Measurements from ENCODE around the gene DNASE1L1. TPM values are rescaled to one million over a fixed set of nuclear protein-coding genes. Genes with fewer than 3 reads are reported as not detected.
A peak's percentile ranks its signal among the peaks of the same experiment; 100 is the strongest.
"Not testable (repeated sequence)": the region's sequence is repeated elsewhere in the genome, so short reads cannot be mapped to it uniquely, and the experiment has no call there.

DNASE1L1 gene
- total RNA-seq, 1 experiment from 2014 or later = 8.8 TPM

DNA sequence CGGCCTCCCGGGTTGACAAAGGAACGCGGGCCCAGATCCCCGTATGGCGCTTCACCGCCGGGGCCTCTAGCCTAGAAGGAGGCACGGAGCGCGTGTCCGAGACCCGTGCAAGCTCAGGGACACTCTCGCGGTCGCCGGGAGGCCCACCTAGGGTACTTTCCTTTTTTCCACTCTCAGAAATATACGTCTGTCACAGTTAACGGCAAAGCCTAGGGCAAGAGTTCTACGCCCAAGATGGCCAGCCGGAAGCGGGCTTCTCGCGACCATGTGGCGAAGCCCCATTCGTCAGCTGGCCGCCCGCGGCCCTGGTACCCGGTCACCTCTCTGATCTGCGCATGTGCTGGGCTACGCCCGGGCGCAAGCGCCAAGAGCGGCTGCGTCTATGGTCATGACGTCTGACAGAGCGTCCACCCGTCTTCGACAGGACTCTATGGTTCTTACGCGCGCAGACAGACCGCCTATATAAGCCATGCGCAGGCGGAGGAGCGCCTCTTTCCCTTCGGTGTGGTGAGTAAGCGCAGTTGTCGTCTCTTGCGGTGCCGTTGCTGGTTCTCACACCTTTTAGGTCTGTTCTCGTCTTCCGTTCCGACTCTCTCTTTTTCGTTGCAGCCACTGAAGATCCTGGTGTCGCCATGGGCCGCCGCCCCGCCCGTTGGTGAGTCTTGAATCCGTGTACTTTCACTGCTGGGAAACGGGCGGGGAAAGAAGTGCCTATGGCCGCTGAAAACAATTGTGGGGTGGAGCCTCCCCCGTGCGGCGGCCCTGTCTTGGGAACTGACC is 11.0 kb downstream of the DNASE1L1 start, which contains the start of gene RPL10:
Gene RPL10 (plus strand): TSS at position 490 of the 780 bp plus-strand sequence. CDS start 143 bp downstream, at position 633.
- CTCF ChIA-PET = interaction anchor here (0.8 to 1.4 kb wide), 2 partner anchors 25 kb away, joined by 3 to 6 read pairs; no protein-coding TSS in a partner anchor
- intact Hi-C loops (cut with micrococcal nuclease; ENCODE audit: unreplicated experiment) = no loop called here
- POLR2A ChIA-PET = interaction anchor here (0.6 to 1.5 kb wide), 9 partner anchors 12 to 127 kb away, joined by 3 to 12 read pairs (median 4); partner anchors contain the start of genes EMD, PLXNA3 and SLC10A3

GRCh38 chrX:154396973-154397887 is 11.8 kb downstream of the DNASE1L1 start:
- peaks cover 8% of the 10 kb centered on the region for H3K4me1 Mint-ChIP-seq (ENCODE audit: low read depth, unreplicated experiment)
- peak; percentile 75 to 76 for DNase-seq
- ChIA-PET POLR2A (interaction anchor here (0.6 to 1.5 kb wide), 9 partner anchors 13 to 128 kb away, joined by 3 to 12 read pairs (median 4); partner anchors contain the start of genes EMD, PLXNA3 and SLC10A3), CTCF (interaction anchor here (1.4 kb wide), 1 partner anchor 24 kb away, joined by 6 read pairs; no protein-coding TSS in a partner anchor)
- no peaks in the 10 kb centered on the region for H3K27me3 ChIP-seq (replicated peaks; ENCODE audit: control insufficient read depth, insufficient read depth, low read length)
- TSS peak; percentile 63 for BruUV-seq (replicated peaks)
- H3K4me1 ChIP-seq = peaks cover 21% of the 10 kb centered on the region
- H3K4me3 ChIP-seq (ENCODE audit: low read depth, low read length) = peak overlapping the region; percentile 76
- peaks cover 46% of the 10 kb centered on the region for H3K36me3 Mint-ChIP-seq (ENCODE audit: insufficient read depth, unreplicated experiment)
- no peaks in the 10 kb centered on the region for H3K27me3 Mint-ChIP-seq (ENCODE audit: insufficient read depth, unreplicated experiment)
- peak overlapping the region; percentile 100 for H3K27ac Mint-ChIP-seq (ENCODE audit: unreplicated experiment)
- H3K4me3 Mint-ChIP-seq (ENCODE audit: unreplicated experiment) = peak overlapping the region; percentile 97
- H3K9me3 ChIP-seq = no peaks in the 10 kb centered on the region
- H3K9me3 Mint-ChIP-seq (ENCODE audit: unreplicated experiment) = no peaks in the 10 kb centered on the region
- peaks cover 5% of the 10 kb centered on the region for H3K36me3 ChIP-seq (ENCODE audit: control insufficient read depth, insufficient read depth, low read length)
- TF ChIP-seq CTCF (IDR thresholded peaks at IDR 0.05; ENCODE audit: insufficient read depth in 1 of 2, low read depth in 1 of 2, low read length in 1 of 2, severe bottlenecking in 1 of 2, unreplicated experiment in 1 of 2) = no peak
- intact Hi-C loops (cut with micrococcal nuclease; ENCODE audit: unreplicated experiment) = no loop called here

More for the DNA sequence above, 11.0 kb downstream of the DNASE1L1 start, which contains the start of gene RPL10:
- no peak for TF ChIP-seq CTCF (IDR thresholded peaks at IDR 0.05; ENCODE audit: insufficient read depth in 1 of 2, low read depth in 1 of 2, low read length in 1 of 2, severe bottlenecking in 1 of 2, unreplicated experiment in 1 of 2)
- H3K4me1 ChIP-seq = peaks cover 21% of the 10 kb centered on the region
- Mint-ChIP-seq H3K4me3 (ENCODE audit: unreplicated experiment) (peak within 1 kb of the TSS; percentile 97), H3K9me3 (ENCODE audit: unreplicated experiment) (no peaks in the 10 kb centered on the region), H3K36me3 (ENCODE audit: insufficient read depth, unreplicated experiment) (peaks cover 55% of the 10 kb centered on the region), H3K27ac (ENCODE audit: unreplicated experiment) (peak within 1 kb of the TSS; percentile 100), H3K4me1 (ENCODE audit: low read depth, unreplicated experiment) (peaks cover 8% of the 10 kb centered on the region), H3K27me3 (ENCODE audit: insufficient read depth, unreplicated experiment) (no peaks in the 10 kb centered on the region)
- H3K9me3 ChIP-seq = no peaks in the 10 kb centered on the region
- H3K4me3 ChIP-seq (ENCODE audit: low read depth, low read length) = peak within 1 kb of the TSS; percentile 76
- peak; percentile 95 to 96 for DNase-seq
- BruUV-seq (replicated peaks) = no TSS peak
- H3K27me3 ChIP-seq (replicated peaks; ENCODE audit: control insufficient read depth, insufficient read depth, low read length) = no peaks in the 10 kb centered on the region
- H3K36me3 ChIP-seq (ENCODE audit: control insufficient read depth, insufficient read depth, low read length) = peaks cover 5% of the 10 kb centered on the region

DNA sequence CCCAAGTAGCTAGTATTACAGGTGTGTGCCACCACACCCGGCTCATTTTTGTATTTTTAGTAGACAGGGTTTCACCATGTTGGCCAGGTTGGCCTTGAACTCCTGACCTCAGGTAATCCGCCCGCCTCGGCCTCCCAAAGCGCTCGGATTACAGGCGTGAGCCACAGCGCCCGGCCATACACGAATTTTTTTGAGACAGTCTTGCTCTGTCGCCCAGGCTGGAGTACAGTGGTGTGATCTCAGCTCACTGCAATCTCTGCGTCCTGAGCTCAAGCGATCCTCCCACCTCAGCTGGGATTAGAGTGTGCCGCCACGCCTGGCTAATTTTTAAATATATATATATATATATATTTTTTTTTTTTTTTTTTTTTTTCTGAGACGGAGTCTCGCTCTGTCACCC is 12.7 kb downstream of the DNASE1L1 start:
- CTCF ChIA-PET, DNase-seq: not testable (repeated sequence)

DNA sequence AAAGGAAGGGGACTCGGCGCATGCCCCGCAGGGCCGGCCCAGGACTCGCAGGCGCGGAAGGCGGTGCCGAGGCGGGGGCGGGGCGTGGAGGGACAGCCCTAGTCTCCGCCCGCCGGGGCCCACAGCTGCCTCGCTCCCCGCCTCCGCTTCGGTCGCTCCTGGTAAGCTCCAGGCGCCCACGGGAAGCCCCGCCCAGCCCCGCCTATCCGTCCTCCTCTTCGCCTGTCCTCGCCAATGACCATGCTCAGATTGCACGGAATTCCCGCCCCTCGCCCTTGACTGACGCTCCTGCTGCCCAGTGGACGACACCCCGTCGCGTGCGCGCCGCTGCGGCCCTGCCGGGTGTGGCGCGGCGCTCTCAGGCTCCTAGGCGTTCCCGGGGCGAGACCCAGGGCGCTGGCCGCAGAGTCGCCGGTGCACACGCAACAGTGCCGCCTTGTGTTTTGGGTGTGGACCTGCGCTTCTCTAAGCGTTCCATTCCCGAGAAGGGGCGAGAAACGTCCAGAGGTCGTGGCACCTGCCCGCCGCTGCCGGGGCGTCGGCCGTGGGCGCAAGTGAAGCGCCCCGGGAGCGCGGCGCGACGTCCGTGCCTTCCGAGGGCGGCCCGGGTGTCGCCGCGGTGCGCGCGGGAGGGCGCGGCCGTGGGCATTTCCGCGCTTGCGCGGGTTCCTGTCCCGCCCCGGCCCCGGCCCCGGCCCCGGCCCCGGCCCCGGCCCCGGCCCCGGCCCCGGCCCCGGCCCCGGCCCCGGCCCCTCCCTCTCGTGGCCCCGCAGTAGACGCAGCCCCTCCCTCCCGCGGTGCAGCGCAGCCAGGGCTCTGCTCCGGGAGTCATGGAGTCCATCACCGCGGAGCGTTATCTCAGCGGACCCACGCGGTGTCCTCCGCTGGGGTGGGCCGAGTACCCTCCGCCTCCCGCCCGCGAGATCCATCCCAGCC is 19.0 kb downstream of the DNASE1L1 start:
- H3K9me3 ChIP-seq; H3K4me3 Mint-ChIP-seq (ENCODE audit: unreplicated experiment); H3K27ac Mint-ChIP-seq (ENCODE audit: unreplicated experiment); POLR2A ChIA-PET; H3K9me3 Mint-ChIP-seq (ENCODE audit: unreplicated experiment); H3K27me3 ChIP-seq (replicated peaks; ENCODE audit: control insufficient read depth, insufficient read depth, low read length); intact Hi-C loops (cut with micrococcal nuclease; ENCODE audit: unreplicated experiment); H3K4me1 ChIP-seq; CTCF ChIA-PET; H3K4me1 Mint-ChIP-seq (ENCODE audit: low read depth, unreplicated experiment); H3K36me3 Mint-ChIP-seq (ENCODE audit: insufficient read depth, unreplicated experiment); BruUV-seq (replicated peaks); H3K27me3 Mint-ChIP-seq (ENCODE audit: insufficient read depth, unreplicated experiment); H3K36me3 ChIP-seq (ENCODE audit: control insufficient read depth, insufficient read depth, low read length): not testable (repeated sequence)
- peak overlapping the region; percentile 14; the same call in 1 of the 2 replicates for H3K4me3 ChIP-seq (ENCODE audit: low read depth, low read length)
- peak in 1 of 2 experiments; percentile 26 for DNase-seq

More for the DNA sequence above, 12.7 kb downstream of the DNASE1L1 start:
- H3K27me3 ChIP-seq (replicated peaks; ENCODE audit: control insufficient read depth, insufficient read depth, low read length); H3K36me3 ChIP-seq (ENCODE audit: control insufficient read depth, insufficient read depth, low read length); BruUV-seq (replicated peaks); H3K4me3 ChIP-seq (ENCODE audit: low read depth, low read length); intact Hi-C loops (cut with micrococcal nuclease; ENCODE audit: unreplicated experiment); H3K4me1 Mint-ChIP-seq (ENCODE audit: low read depth, unreplicated experiment); H3K9me3 ChIP-seq; H3K27me3 Mint-ChIP-seq (ENCODE audit: insufficient read depth, unreplicated experiment); POLR2A ChIA-PET; H3K9me3 Mint-ChIP-seq (ENCODE audit: unreplicated experiment); H3K27ac Mint-ChIP-seq (ENCODE audit: unreplicated experiment): not testable (repeated sequence)
- Mint-ChIP-seq H3K36me3 (ENCODE audit: insufficient read depth, unreplicated experiment) (peaks cover 37% of the 10 kb centered on the region), H3K4me3 (ENCODE audit: unreplicated experiment) (peak overlapping the region; percentile 97)
- H3K4me1 ChIP-seq = peaks cover 21% of the 10 kb centered on the region

All from Caco-2 (cell line).